Measurements from ENCODE around the gene DNER.

DNA sequence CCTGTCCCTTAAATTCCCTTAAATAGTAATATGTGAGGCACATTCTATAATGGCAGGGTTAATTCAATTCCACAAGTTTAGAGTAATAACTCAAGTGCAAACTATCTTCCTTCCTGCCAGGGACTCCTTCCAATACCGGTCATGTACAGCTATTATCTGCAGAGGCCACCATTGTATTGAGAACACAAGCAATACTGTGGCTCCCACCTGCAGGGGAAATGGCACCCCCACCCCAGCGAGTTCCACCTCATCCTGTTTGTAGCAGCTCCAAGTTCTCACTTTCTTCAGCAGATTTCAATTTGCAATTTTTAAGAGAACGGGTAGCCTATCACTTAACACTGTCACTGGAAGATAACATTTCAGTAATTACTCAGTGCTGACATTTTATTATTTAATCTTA is 271.2 kb downstream of the DNER start:
- TF ChIP-seq EZH2phosphoT487 (IDR thresholded peaks at IDR 0.05; ENCODE audit: low read depth) = no peak
- TF ChIP-seq, protein P1, sequence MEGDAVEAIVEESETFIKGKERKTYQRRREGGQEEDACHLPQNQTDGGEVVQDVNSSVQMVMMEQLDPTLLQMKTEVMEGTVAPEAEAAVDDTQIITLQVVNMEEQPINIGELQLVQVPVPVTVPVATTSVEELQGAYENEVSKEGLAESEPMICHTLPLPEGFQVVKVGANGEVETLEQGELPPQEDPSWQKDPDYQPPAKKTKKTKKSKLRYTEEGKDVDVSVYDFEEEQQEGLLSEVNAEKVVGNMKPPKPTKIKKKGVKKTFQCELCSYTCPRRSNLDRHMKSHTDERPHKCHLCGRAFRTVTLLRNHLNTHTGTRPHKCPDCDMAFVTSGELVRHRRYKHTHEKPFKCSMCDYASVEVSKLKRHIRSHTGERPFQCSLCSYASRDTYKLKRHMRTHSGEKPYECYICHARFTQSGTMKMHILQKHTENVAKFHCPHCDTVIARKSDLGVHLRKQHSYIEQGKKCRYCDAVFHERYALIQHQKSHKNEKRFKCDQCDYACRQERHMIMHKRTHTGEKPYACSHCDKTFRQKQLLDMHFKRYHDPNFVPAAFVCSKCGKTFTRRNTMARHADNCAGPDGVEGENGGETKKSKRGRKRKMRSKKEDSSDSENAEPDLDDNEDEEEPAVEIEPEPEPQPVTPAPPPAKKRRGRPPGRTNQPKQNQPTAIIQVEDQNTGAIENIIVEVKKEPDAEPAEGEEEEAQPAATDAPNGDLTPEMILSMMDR (IDR thresholded peaks at IDR 0.05; ENCODE audit: low read depth, low read length) = no peak

Data from OCI-LY3 (cell line).